OCI-LY7 (cell line): ENCODE measurements around the gene MUCL1. TPM values are rescaled to one million over a fixed set of nuclear protein-coding genes. Genes with fewer than 3 reads are reported as not detected.

Experiments
- BruUV-seq: library from RNA; stranded (reverse); fragments of 400-500 nt; replicated peaks from 2 replicates; lab custom pipeline; 2021; lab: Mats Ljungman, UMichigan
- CTCF ChIA-PET: fragments of 300-600 bp; sonication (Branson Sonifier 250); formaldehyde crosslinking; loops from one replicate; lab custom pipeline; 2022; ENCODE audit warnings: antibody characterized with exemption; ENCODE audit not compliant: unreplicated experiment; lab: Charles Lee
- POLR2A ChIA-PET: fragments of 300-600 bp; sonication (Branson Sonifier 250); formaldehyde crosslinking; loops from one replicate; lab custom pipeline; 2022; ENCODE audit warnings: antibody characterized with exemption; lab: Charles Lee
- DNase-seq: peaks from one replicate; pipeline ENCODE4 v3.0.0-alpha.2; 2015; ENCODE audit warnings: low spot score
- H2AFZ ChIP-seq: fragments of 200-600 bp; sonication (generic), shearing (Covaris generic); 2 replicates; pipeline ENCODE4 v1.6.1; 2014; ENCODE audit warnings: mild to moderate bottlenecking, antibody characterized with exemption, low read length, moderate library complexity
- H3K27ac ChIP-seq: fragments of 200-600 bp; sonication (generic); 2 replicates; pipeline ENCODE4 v1.5.1; 2014; ENCODE audit warnings: mixed run types, low read depth, mild to moderate bottlenecking, moderate library complexity, low read length, inconsistent platforms; ENCODE audit not compliant: poor library complexity, severe bottlenecking
- H3K36me3 ChIP-seq: fragments of 200-600 bp; sonication (generic); 2 replicates; pipeline ENCODE4 v1.6.1; 2014; ENCODE audit warnings: mild to moderate bottlenecking, antibody characterized with exemption, low read length, moderate library complexity, mixed read lengths; ENCODE audit not compliant: insufficient read depth
- H3K4me1 ChIP-seq: fragments of 200-600 bp; sonication (generic); 2 replicates; pipeline ENCODE4 v1.5.1; 2014; ENCODE audit warnings: mild to moderate bottlenecking, low read length; ENCODE audit not compliant: insufficient read depth, poor library complexity, severe bottlenecking
- H3K4me2 ChIP-seq: fragments of 200-600 bp; sonication (generic); 2 replicates; pipeline ENCODE4 v1.6.1; 2014; ENCODE audit warnings: mild to moderate bottlenecking, low read length
- H3K4me3 ChIP-seq: fragments of 200-600 bp; sonication (generic); 2 replicates; pipeline ENCODE4 v1.5.1; 2014; ENCODE audit warnings: mild to moderate bottlenecking, low read depth, low read length; ENCODE audit not compliant: poor library complexity, severe bottlenecking
- H3K79me2 ChIP-seq: fragments of 200-600 bp; sonication (generic); 2 replicates; pipeline ENCODE4 v1.6.1; 2016; ENCODE audit warnings: low read depth, mild to moderate bottlenecking, low read length, moderate library complexity, mixed read lengths; ENCODE audit not compliant: insufficient read depth
- H3K9me2 ChIP-seq: fragments of 200-600 bp; sonication (generic); 2 replicates; pipeline ENCODE4 v1.6.1; 2016; ENCODE audit warnings: mild to moderate bottlenecking, low read length, mixed read lengths; ENCODE audit not compliant: insufficient read depth
- H3K9me3 ChIP-seq: fragments of 200-600 bp; sonication (generic); 2 replicates; pipeline ENCODE4 v1.6.1; 2014; ENCODE audit warnings: mild to moderate bottlenecking, mixed run types, low read length, mixed read lengths
- H4K20me1 ChIP-seq: fragments of 200-600 bp; sonication (generic); 2 replicates; pipeline ENCODE4 v1.6.1; 2014; ENCODE audit warnings: mild to moderate bottlenecking, antibody characterized with exemption, low read length, moderate library complexity, mixed read lengths; ENCODE audit not compliant: insufficient read depth
- CTCF ChIP-seq: fragments of 200-600 bp; sonication (generic); conservative IDR thresholded peaks from 2 replicates; pipeline ENCODE4 v1.5.1; 2014; ENCODE audit warnings: mild to moderate bottlenecking, antibody characterized with exemption, low read length, moderate library complexity, mixed read lengths
- EZH2phosphoT487 ChIP-seq: fragments of 200-600 bp; sonication (generic); IDR thresholded peaks from 2 replicates; pipeline ENCODE4 v1.6.1; 2018; ENCODE audit warnings: low read depth, borderline replicate concordance, mild to moderate bottlenecking, mixed run types, antibody characterized with exemption, low read length, moderate library complexity, mixed read lengths
- intact Hi-C: fragments of 100-400 bp; cut with micrococcal nuclease; formaldehyde crosslinking; loops from one replicate; pipeline ENCODE4 v1.10.0; 2022; ENCODE audit not compliant: unreplicated experiment
- total RNA-seq, 2 experiments: library from RNA; depleted of rRNA in 1 of 2; stranded (reverse); fragments of >200 nt in 1 of 2; shearing (Covaris generic) in 1 of 2; gene quantifications; 2 replicates each; pipeline ENCODE4 v1.2.3, GENCODE V29; 2014 to 2022

MUCL1 gene
- total RNA-seq, 2 experiments from 2014 or later: not detected

- no TSS peak for BruUV-seq
- Histone ChIP-seq H3K4me1 (no peaks in the 10 kb centered on the region), H3K36me3 (no peaks in the 10 kb centered on the region), H3K4me3 (no peak overlapping the region), H3K9me3 (no peaks in the 10 kb centered on the region), H3K9me2 (no peaks in the 10 kb centered on the region), H3K27ac (no peak overlapping the region), H2AFZ (no peak overlapping the region), H4K20me1 (no peaks in the 10 kb centered on the region), H3K79me2 (no peaks in the 10 kb centered on the region), H3K4me2 (no peak overlapping the region)
- CTCF ChIA-PET: no interaction called here
- TF ChIP-seq CTCF (no peak), EZH2phosphoT487 (no peak)
- intact Hi-C loops: no loop called here
- no peak for DNase-seq
- POLR2A ChIA-PET: interaction anchor here (0.7 kb wide), 1 partner anchor 501 kb away, joined by 3 read pairs; no protein-coding TSS in a partner anchor
Observed at GRCh38 chr12:54891717-54892478, 37.6 kb downstream of the MUCL1 start.

Other genes with a start within 250 kb of the MUCL1 start
- gene LACRT, start 219.6 kb upstream of the MUCL1 start, total RNA-seq (2014; rRNA removed; shearing (Covaris generic)): not detected in 2 replicates
- not detected in 2 replicates for gene LACRT, start 219.6 kb upstream of the MUCL1 start, total RNA-seq (2022)
- not detected in 2 replicates for gene DCD, start 206.2 kb upstream of the MUCL1 start, total RNA-seq (2014; rRNA removed; shearing (Covaris generic))
- gene DCD, start 206.2 kb upstream of the MUCL1 start, total RNA-seq (2022): not detected in 2 replicates
- gene TESPA1, start 130.2 kb downstream of the MUCL1 start, total RNA-seq (2014; rRNA removed; shearing (Covaris generic)): 9.5 and 9.7 TPM in 2 replicates
- gene TESPA1, start 130.2 kb downstream of the MUCL1 start, total RNA-seq (2022): 21.9 and 24.1 TPM in 2 replicates
- not detected in 2 replicates for gene NEUROD4, start 165.5 kb downstream of the MUCL1 start, total RNA-seq (2014; rRNA removed; shearing (Covaris generic))
- not detected in 2 replicates for gene NEUROD4, start 165.5 kb downstream of the MUCL1 start, total RNA-seq (2022)